ENCODE data around the gene MLLT1. TPM values are rescaled to one million over a fixed set of nuclear protein-coding genes. Genes with fewer than 3 reads are reported as not detected.

The MLLT1 gene
- total and polyA plus RNA-seq, 2 donors (not counting 1 experiment from before 2014, with no cell fraction given): 19.4 to 40.2 TPM

- DNase-seq: no peak
- Histone ChIP-seq H2AFZ (ENCODE audit: insufficient read depth, low read depth, low read length, poor library complexity, severe bottlenecking) (no peak overlapping the region), H3K4me3 (ENCODE audit: control extremely low read depth in 1 of 5, extremely low read depth in 1 of 5, insufficient read depth in 1 of 5, low read depth in 2 of 5, low read length in 4 of 5) (no peak overlapping the region), H3K4me2 (replicated peaks; ENCODE audit: low read depth, low read length, poor library complexity, severe bottlenecking) (peak overlapping the region; percentile 10), H3K79me2 (ENCODE audit: control insufficient read depth, insufficient read depth, low read length) (peaks cover 96% of the 10 kb centered on the region), H3K27ac (ENCODE audit: low read length in 2 of 2) (no peak overlapping the region), H3K27me3 (replicated peaks in 1 of 4; ENCODE audit: control extremely low read depth in 1 of 4, control insufficient read depth in 3 of 4, insufficient read depth in 4 of 4, low read length in 3 of 4) (no peaks in the 10 kb centered on the region), H3K36me3 (replicated peaks in 1 of 2; ENCODE audit: control extremely low read depth in 1 of 2, control insufficient read depth in 1 of 2, extremely low read depth in 1 of 2, insufficient read depth in 2 of 2, low read length in 1 of 2) (peaks cover 0 to 7% of the 10 kb centered on the region in 2 experiments), H3K9me3 (ENCODE audit: control extremely low read depth in 1 of 3, control insufficient read depth in 2 of 3, insufficient read depth in 1 of 3, low read length in 2 of 3) (peaks cover 0 to 15% (median 0%) of the 10 kb centered on the region in 3 donors), H3K9ac (ENCODE audit: low read length) (no peak overlapping the region), H3K4me1 (ENCODE audit: control insufficient read depth in 2 of 2, insufficient read depth in 2 of 2, low read length in 2 of 2) (peaks cover 15% of the 10 kb centered on the region in 2 donors), H4K20me1 (ENCODE audit: control insufficient read depth, insufficient read depth, low read length, poor library complexity, severe bottlenecking) (peaks cover 57% of the 10 kb centered on the region)
- H3K27ac Mint-ChIP-seq: no peak overlapping the region
- WGBS (ENCODE audit: insufficient coverage): 40% methylated on average over 4 of the region's 6 CpGs
- CTCF ChIA-PET: no interaction called here
- H3K4me1 Mint-ChIP-seq: peaks cover 52% of the 10 kb centered on the region
- H3K4me3 Mint-ChIP-seq: peak overlapping the region; percentile 3
- H3K27me3 Mint-ChIP-seq: no peaks in the 10 kb centered on the region
- intact Hi-C loops (cut with micrococcal nuclease): no loop called here
- peaks cover 3% of the 10 kb centered on the region for H3K9me3 Mint-ChIP-seq (ENCODE audit: insufficient read depth)
- POLR2A ChIA-PET: no interaction called here
- TF ChIP-seq EZH2 (IDR thresholded peaks at IDR 0.05; ENCODE audit: borderline replicate concordance, insufficient read depth, low read depth, low read length, poor library complexity, severe bottlenecking) (no peak), CTCF (IDR thresholded peaks at IDR 0.05) (no peak)
- ATAC-seq (ENCODE audit: low read depth): no peak
These were observed 30.9 kb downstream of the MLLT1 start for GRCh38 chr19:6248844-6249243.

- Mint-ChIP-seq H3K27me3 (no peaks in the 10 kb centered on the region), H3K4me1 (peaks cover 56% of the 10 kb centered on the region), H3K4me3 (peak overlapping the region; percentile 3), H3K27ac (no peak overlapping the region), H3K9me3 (ENCODE audit: insufficient read depth) (peaks cover 3% of the 10 kb centered on the region)
- ChIA-PET CTCF (no interaction called here), POLR2A (no interaction called here)
- peaks cover 0 to 15% (median 0%) of the 10 kb centered on the region in 3 donors for H3K9me3 ChIP-seq (ENCODE audit: control extremely low read depth in 1 of 3, control insufficient read depth in 2 of 3, insufficient read depth in 1 of 3, low read length in 2 of 3)
- no peak overlapping the region for H3K9ac ChIP-seq (ENCODE audit: low read length)
- peaks cover 0 to 6% of the 10 kb centered on the region in 2 experiments for H3K36me3 ChIP-seq (replicated peaks in 1 of 2; ENCODE audit: control extremely low read depth in 1 of 2, control insufficient read depth in 1 of 2, extremely low read depth in 1 of 2, insufficient read depth in 2 of 2, low read length in 1 of 2)
- ATAC-seq (ENCODE audit: low read depth) (no peak), DNase-seq (no peak)
- TF ChIP-seq EZH2 (IDR thresholded peaks at IDR 0.05; ENCODE audit: borderline replicate concordance, insufficient read depth, low read depth, low read length, poor library complexity, severe bottlenecking) (no peak), CTCF (IDR thresholded peaks at IDR 0.05) (no peak)
- no peaks in the 10 kb centered on the region for H3K27me3 ChIP-seq (replicated peaks in 1 of 4; ENCODE audit: control extremely low read depth in 1 of 4, control insufficient read depth in 3 of 4, insufficient read depth in 4 of 4, low read length in 3 of 4)
- peaks cover 19 to 20% of the 10 kb centered on the region in 2 donors for H3K4me1 ChIP-seq (ENCODE audit: control insufficient read depth in 2 of 2, insufficient read depth in 2 of 2, low read length in 2 of 2)
- H3K4me3 ChIP-seq (ENCODE audit: control extremely low read depth in 1 of 5, extremely low read depth in 1 of 5, insufficient read depth in 1 of 5, low read depth in 2 of 5, low read length in 4 of 5): no peak overlapping the region
- no peak overlapping the region for H3K27ac ChIP-seq (ENCODE audit: low read length in 2 of 2)
- no CpG with 5 or more reads among the region's 3 CpGs for WGBS (ENCODE audit: insufficient coverage)
- peaks cover 96% of the 10 kb centered on the region for H3K79me2 ChIP-seq (ENCODE audit: control insufficient read depth, insufficient read depth, low read length)
- peak overlapping the region; percentile 10 for H3K4me2 ChIP-seq (replicated peaks; ENCODE audit: low read depth, low read length, poor library complexity, severe bottlenecking)
- no peak overlapping the region for H2AFZ ChIP-seq (ENCODE audit: insufficient read depth, low read depth, low read length, poor library complexity, severe bottlenecking)
- H4K20me1 ChIP-seq (ENCODE audit: control insufficient read depth, insufficient read depth, low read length, poor library complexity, severe bottlenecking): peaks cover 60% of the 10 kb centered on the region
- intact Hi-C loops (cut with micrococcal nuclease): no loop called here
These were observed 31.4 kb downstream of the MLLT1 start for GRCh38 chr19:6248341-6248740.

All from B cell (primary cell).